GM12891 (cell line): ENCODE results near the gene NEMP2.

ENCODE experiments used
- PAX5 ChIP-seq: IDR thresholded peaks from 2 replicates; pipeline ENCODE4 v1.6.1; 2011; ENCODE audit warnings: low read length, moderate library complexity, mild to moderate bottlenecking; ENCODE audit not compliant: insufficient read depth, severe bottlenecking
- POLR2A ChIP-seq: IDR thresholded peaks from 2 replicates; pipeline ENCODE4 v1.6.1; 2011; ENCODE audit warnings: low read depth, low read length, control low read depth
- POLR2AphosphoS5 ChIP-seq: IDR thresholded peaks from 2 replicates; pipeline ENCODE4 v1.6.1; 2011; ENCODE audit warnings: low read depth, low read length, control low read depth
- POU2F2 ChIP-seq: IDR thresholded peaks from 2 replicates; pipeline ENCODE4 v1.6.1; 2011; ENCODE audit warnings: low read depth, mild to moderate bottlenecking, control low read depth, low read length, moderate library complexity
- SPI1 ChIP-seq: IDR thresholded peaks from 2 replicates; pipeline ENCODE4 v1.6.1; 2011; ENCODE audit warnings: low read depth, low read length, control low read depth
- TAF1 ChIP-seq: IDR thresholded peaks from 2 replicates; pipeline ENCODE4 v1.6.1; 2011; ENCODE audit warnings: low read depth, low read length, control low read depth

- TF ChIP-seq POLR2AphosphoS5 (no peak), POLR2A (no peak), SPI1 (no peak), TAF1 (no peak), POU2F2 (no peak), PAX5 (no peak)
These were observed 45.0 kb downstream of the NEMP2 start for GRCh38 chr2:190489475-190489874.
